Esophagus squamous epithelium (tissue), 5 donors: ENCODE results near the gene ZMAT5. TPM values are rescaled to one million over a fixed set of nuclear protein-coding genes. Genes with fewer than 3 reads are reported as not detected.

Source experiments
- DNase-seq: peaks from one replicate; lab custom pipeline; 2025; lab: John Stamatoyannopoulos, UW
- H3K27ac ChIP-seq, 4 donors: fragments of 200-600 bp; sonication (generic); one replicate each; pipeline ENCODE4 v1.5.1; 2016 to 2019; ENCODE audit warnings: mild to moderate bottlenecking in 1 of 4
- H3K27me3 ChIP-seq, 4 donors: fragments of 200-600 bp; sonication (generic); 1 replicate in 3 of 4; 2 replicates in 1 of 4; pipeline versions ENCODE4 v1.5.1 to v1.6.0; 2017 to 2021; ENCODE audit warnings: antibody characterized with exemption in 1 of 4
- H3K36me3 ChIP-seq, 3 donors: fragments of 200-600 bp; sonication (generic); one replicate each; pipeline ENCODE4 v1.5.1; 2016 to 2019
- H3K4me1 ChIP-seq, 3 donors: fragments of 200-600 bp; sonication (generic); one replicate each; pipeline ENCODE4 v1.5.1; 2017 to 2019
- H3K4me3 ChIP-seq, 4 donors: fragments of 200-600 bp; sonication (generic); 1 replicate in 3 of 4; 2 replicates in 1 of 4; pipeline ENCODE4 v1.5.1; 2016 to 2019; ENCODE audit warnings: mild to moderate bottlenecking in 2 of 4, moderate library complexity in 1 of 4
- H3K9me3 ChIP-seq, 3 donors: fragments of 200-600 bp; sonication (generic); one replicate each; pipeline ENCODE4 v1.5.1; 2016 to 2019
- POLR2A ChIP-seq, 4 donors: fragments of 450-650 bp; IDR thresholded peaks; one replicate each; pipeline ENCODE4 v1.6.1; 2017; ENCODE audit warnings: antibody characterized with exemption in 4 of 4, mild to moderate bottlenecking in 4 of 4, moderate library complexity in 3 of 4
- WGBS, 2 donors: methylation state at CpG; one replicate each; pipeline ENCODE4 v1.1.5; 2018; 5-methylcytosine and 5-hydroxymethylcytosine counted together
- intact Hi-C: fragments of 100-400 bp; cut with DNase I; formaldehyde crosslinking; loops from one replicate; pipeline ENCODE4 v1.15.0; 2022
- total RNA-seq, 4 donors: library from RNA; depleted of rRNA; stranded (reverse); fragments of >200 nt; gene quantifications; one replicate each; pipeline ENCODE4 v1.1.0, GENCODE V29; 2016
- TF ChIP-seq, protein P1 (sequence below), 6 experiments: fragments of 450-650 bp in 4 of 6; fragments of 200-600 bp in 2 of 6; sonication (generic) in 2 of 6; IDR thresholded peaks; one replicate each; pipeline ENCODE4 v1.5.1; 2016 to 2019; ENCODE audit warnings: antibody characterized with exemption in 6 of 6, mild to moderate bottlenecking in 4 of 6, moderate library complexity in 4 of 6
- donor health status: DM: yes; HTN: yes; CAD: no.

Gene ZMAT5
- total RNA-seq, 4 donors from 2014 or later: 10.1 to 43.8 (median 18.1) TPM

- Histone ChIP-seq H3K27me3 (no peaks in the 10 kb centered on the region), H3K4me1 (peaks cover 6 to 37% (median 10%) of the 10 kb centered on the region in 3 donors), H3K36me3 (peaks cover 33 to 75% (median 48%) of the 10 kb centered on the region in 3 donors), H3K4me3 (no peak overlapping the region), H3K27ac (no peak overlapping the region), H3K9me3 (no peaks in the 10 kb centered on the region)
- no peak for TF ChIP-seq POLR2A (IDR thresholded peaks at IDR 0.05)
- TF ChIP-seq, protein P1, sequence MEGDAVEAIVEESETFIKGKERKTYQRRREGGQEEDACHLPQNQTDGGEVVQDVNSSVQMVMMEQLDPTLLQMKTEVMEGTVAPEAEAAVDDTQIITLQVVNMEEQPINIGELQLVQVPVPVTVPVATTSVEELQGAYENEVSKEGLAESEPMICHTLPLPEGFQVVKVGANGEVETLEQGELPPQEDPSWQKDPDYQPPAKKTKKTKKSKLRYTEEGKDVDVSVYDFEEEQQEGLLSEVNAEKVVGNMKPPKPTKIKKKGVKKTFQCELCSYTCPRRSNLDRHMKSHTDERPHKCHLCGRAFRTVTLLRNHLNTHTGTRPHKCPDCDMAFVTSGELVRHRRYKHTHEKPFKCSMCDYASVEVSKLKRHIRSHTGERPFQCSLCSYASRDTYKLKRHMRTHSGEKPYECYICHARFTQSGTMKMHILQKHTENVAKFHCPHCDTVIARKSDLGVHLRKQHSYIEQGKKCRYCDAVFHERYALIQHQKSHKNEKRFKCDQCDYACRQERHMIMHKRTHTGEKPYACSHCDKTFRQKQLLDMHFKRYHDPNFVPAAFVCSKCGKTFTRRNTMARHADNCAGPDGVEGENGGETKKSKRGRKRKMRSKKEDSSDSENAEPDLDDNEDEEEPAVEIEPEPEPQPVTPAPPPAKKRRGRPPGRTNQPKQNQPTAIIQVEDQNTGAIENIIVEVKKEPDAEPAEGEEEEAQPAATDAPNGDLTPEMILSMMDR (IDR thresholded peaks at IDR 0.05): no peak
- intact Hi-C loops: no loop called here
- DNase-seq: no peak
- 89 to 92% methylated on average over 4 of the region's 5 CpGs for WGBS, 2 donors
These were observed 23.3 kb upstream of the ZMAT5 start for GRCh38 chr22:29790061-29790460.

DNA sequence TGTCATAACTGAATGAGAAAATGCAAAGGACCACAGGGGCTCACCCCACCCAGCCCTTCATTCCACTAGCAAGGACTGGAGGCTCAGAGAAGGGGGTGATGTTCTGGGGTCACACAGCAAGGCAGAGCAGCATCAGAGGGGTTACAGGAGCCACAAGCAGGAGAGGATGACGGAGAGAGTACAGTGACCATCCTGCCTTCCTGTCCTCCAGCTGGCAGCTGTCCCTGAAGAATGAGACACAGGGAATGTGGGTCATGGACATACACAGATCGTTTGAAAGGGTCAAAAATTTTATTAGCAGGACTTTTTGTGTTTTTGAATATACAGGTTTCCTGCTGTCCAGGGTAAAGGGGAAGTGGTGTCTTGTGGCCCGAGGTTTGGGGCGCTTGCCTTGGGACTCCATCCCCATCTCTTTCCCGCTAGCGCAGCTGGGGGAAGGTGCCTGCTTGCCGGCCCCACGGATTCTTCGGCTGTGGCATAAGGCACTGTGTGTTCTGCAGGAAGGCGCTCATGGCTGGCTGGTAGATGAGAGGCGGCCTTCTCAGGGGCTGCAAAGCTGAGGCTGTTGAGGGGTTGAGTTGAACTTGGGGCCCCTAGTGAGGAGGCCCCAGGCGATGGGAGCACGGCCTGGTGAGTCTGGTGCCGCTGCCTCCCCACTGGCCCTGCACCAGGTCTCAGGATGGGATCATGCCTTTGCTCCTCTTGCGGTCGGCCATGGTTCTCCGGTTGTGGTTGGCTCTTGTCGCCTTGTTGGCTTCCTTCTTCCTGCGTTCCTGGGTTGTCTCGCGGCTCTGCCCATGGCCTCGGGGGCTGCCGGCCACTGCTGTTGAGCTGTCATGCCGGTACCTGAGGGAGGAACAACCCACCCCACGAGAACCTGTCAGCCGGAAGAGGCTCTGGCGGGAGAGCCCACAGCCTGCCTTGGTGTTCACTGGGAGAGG, 21.8 kb upstream of the ZMAT5 start:
- DNase-seq: no peak
- peaks cover 18 to 51% (median 21%) of the 10 kb centered on the region in 3 donors for H3K4me1 ChIP-seq
- no peak overlapping the region for H3K4me3 ChIP-seq
- 65 to 88% methylated on average over 4 to 7 of the region's 27 CpGs for WGBS, 2 donors
- H3K36me3 ChIP-seq: peaks cover 30 to 60% (median 45%) of the 10 kb centered on the region in 3 donors
- no peaks in the 10 kb centered on the region for H3K27me3 ChIP-seq
- H3K27ac ChIP-seq: no peak overlapping the region
- H3K9me3 ChIP-seq: no peaks in the 10 kb centered on the region
- intact Hi-C loops: no loop called here
- no peak for TF ChIP-seq POLR2A (IDR thresholded peaks at IDR 0.05)
- TF ChIP-seq, protein P1 (IDR thresholded peaks at IDR 0.05): no peak

DNA sequence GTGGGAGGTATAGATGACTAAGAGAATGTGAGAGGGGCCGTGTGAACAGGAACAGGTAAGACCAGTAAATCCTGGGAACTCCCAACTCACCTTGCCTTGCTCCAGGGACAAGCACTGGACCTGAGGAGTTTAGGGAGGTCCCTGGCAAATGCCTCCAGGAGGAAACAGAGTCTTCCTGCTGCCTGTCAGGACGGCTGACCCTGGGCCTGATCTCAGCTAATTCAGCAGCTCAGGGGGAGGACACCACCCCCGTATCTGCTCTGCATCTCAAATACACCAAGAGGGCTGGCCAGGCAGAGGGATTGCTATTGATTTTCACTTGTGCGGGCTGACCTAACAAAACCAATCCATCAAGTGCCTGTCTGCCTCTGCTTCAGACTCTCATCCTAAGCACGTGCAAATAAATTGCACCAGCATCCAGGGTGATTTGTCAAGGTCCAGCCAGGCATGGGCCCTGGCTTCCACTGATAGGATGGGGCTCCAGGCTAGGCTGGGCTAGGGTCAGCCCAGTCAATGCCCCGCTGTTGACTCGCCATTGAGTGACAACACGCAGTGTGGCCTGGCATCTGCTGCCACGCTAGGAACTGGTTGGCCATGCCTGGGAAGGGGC, 20.7 kb upstream of the ZMAT5 start:
- WGBS, 2 donors: 53 to 65% methylated on average over 6 to 7 of the region's 9 CpGs
- Histone ChIP-seq H3K27ac (peak overlapping the region in 2 of 4 donors; percentile 11 to 32), H3K36me3 (peaks cover 22 to 49% (median 35%) of the 10 kb centered on the region in 3 donors)

DNA sequence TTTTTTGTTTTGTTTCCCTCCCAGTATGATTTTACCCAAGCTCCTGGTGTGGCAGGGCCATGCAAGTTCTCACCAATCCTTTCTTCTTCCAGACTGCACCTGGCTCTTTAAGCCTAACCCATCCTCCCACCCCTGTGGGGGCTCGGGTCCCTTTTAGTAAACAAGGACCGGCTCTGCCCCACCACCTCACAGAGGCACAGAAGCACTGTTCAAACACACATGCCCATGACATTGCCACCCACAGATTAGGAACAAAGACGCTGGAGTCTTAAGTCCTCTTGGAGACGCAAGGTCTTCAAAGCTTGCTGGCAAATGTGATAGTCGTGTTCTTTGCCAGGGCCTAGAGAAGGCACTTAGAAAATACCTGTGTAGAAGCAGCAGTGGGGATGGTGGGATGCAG, 19.2 kb upstream of the ZMAT5 start:
- peaks cover 34 to 76% (median 36%) of the 10 kb centered on the region in 3 donors for H3K4me1 ChIP-seq
- TF ChIP-seq, protein P1 (IDR thresholded peaks at IDR 0.05): no peak
- TF ChIP-seq POLR2A (IDR thresholded peaks at IDR 0.05): no peak
- no peaks in the 10 kb centered on the region for H3K9me3 ChIP-seq
- 17 to 78% methylated on average over 2 to 5 of the region's 5 CpGs for WGBS, 2 donors
- intact Hi-C loops: no loop called here
- H3K36me3 ChIP-seq: peaks cover 18 to 35% (median 29%) of the 10 kb centered on the region in 3 donors
- no peaks in the 10 kb centered on the region for H3K27me3 ChIP-seq
- H3K27ac ChIP-seq: peak overlapping the region in 1 of 4 donors; percentile 75
- H3K4me3 ChIP-seq: no peak overlapping the region
- no peak for DNase-seq

More for the DNA sequence above, 20.7 kb upstream of the ZMAT5 start:
- H3K27me3 ChIP-seq: no peaks in the 10 kb centered on the region
- intact Hi-C loops: no loop called here
- H3K4me1 ChIP-seq: peaks cover 20 to 62% (median 23%) of the 10 kb centered on the region in 3 donors
- no peaks in the 10 kb centered on the region for H3K9me3 ChIP-seq
- no peak for DNase-seq
- H3K4me3 ChIP-seq: no peak overlapping the region
- TF ChIP-seq POLR2A (IDR thresholded peaks at IDR 0.05): no peak
- TF ChIP-seq, protein P1 (IDR thresholded peaks at IDR 0.05): no peak
